NOMO-1 treated with dmso at 0.1 percent for 144 hours (cell line): ENCODE data around the gene FAM53B.

Experiments used
- DNase-seq: peaks from one replicate; lab custom pipeline; 2025; ENCODE audit not compliant: unreplicated experiment; lab: John Stamatoyannopoulos, UW

Gene FAM53B

GRCh38 chr10:124652200-124652599 is 92.0 kb downstream of the FAM53B start:
- DNase-seq, result no peak

- no peak for DNase-seq
These were observed 92.7 kb downstream of the FAM53B start for GRCh38 chr10:124651402-124651891.

- no peak for DNase-seq
These were observed 93.3 kb downstream of the FAM53B start for GRCh38 chr10:124650820-124651401.

DNA sequence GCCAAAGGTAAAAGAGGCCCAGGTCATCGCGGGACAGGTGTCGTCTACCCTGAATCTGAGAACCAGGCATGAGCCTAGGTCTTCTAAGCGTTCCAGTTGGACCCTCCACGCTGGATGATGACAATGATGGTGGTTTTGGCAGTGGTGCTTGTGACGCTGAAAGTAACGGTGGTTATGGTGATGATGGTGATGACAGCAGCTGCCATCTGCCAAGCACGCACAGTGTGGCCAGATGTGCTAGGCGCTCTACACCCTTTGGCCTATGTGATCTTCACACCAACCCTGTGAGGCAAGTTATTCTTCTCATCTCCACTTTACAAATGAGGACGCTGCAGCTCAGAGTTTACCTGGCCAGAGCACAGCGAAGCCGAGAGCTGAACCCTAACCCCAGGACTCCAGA is 93.9 kb downstream of the FAM53B start:
- DNase-seq, result no peak

DNA sequence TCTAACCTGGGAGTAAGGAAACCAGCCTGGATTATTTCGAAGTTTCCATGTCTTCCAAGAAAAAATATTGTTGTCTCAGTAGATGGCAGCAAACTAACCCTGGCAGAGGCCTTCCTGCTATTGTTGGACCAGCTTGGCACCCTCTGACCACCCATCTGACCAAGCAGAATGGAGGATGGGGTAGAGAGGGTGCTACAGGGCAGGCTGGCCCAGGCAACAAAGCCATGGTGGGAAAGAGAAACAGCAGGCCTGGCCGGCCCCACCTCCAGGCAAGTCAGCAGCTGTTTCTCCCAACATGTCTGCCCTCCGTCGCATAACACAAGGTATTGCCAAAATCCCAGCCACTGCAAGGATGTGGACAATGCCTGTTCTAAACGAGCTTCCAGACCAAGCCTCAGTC is 95.0 kb downstream of the FAM53B start:
- no peak for DNase-seq

- peak; percentile 59 for DNase-seq
These were observed 95.4 kb downstream of the FAM53B start for GRCh38 chr10:124648738-124649137.

- DNase-seq, result no peak
These were observed 96.1 kb downstream of the FAM53B start for GRCh38 chr10:124648131-124648475.

DNA sequence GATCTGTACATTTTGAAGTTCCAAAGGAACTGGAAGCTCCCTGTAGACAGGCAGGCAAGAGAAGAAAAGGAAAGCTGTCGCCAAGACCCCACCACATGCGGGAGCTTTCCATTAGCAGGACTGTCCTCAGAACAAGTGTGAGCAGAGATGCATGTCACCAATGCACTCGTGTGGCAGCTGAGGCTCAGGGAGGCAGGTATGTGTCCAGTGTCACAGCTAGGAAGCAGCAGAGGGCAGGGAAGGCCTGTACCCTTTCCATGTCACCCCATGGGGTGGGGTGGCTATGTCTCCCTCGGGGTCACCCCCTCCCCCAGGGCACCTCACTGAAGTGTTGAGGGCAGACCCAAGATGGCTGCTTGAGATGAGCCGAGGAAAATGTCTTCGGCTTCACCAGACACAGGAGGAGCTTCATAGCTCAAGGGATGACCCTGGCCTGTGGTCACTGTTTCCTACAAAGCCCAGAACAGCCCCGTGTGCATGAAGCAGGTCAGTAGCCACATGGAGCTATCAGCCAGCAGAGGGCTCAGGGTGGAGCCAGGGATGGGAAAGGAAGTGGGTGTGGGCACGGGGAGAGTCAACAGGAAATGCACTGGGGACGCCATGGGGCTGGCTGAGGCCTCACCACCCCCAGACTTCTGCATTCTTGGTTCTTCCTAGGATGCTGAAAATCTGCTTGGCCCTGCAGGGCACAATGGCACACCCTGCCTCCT is 96.6 kb downstream of the FAM53B start:
- DNase-seq, result peak; percentile 90

GRCh38 chr10:124646483-124647352 is 97.5 kb downstream of the FAM53B start:
- no peak for DNase-seq

GRCh38 chr10:124645467-124646095 is 98.6 kb downstream of the FAM53B start:
- no peak for DNase-seq

DNA sequence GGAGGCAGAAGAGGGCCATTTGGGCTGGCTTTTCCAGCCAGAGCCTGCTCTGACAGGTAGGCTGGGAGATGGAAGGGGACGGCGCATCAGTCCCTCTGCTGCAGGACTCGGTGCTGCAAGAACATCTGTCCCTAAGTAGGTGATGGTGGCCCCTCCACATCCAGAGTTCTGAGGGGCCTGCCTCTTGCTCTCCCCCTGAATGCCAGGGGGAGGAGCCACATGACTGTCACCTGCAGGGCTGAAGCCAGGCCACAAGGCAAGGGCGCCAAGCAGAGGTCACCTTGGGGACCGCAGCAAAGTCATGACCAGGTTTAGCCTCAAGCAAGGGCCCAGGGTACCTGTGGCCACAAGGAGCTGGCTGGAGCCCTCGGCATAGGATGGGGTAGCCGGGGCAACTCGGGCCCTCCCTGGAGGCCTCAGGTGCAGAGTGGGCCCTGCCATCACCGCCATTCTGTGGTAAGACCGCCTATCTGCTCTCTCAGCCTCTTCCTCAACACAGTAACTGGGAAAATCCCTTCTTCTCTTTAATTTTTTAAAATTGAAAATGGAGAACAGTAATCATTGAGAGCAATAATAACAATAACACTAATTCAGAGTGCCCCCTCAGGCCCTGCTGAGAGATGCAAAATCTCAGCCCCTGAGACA is 99.3 kb downstream of the FAM53B start:
- no peak for DNase-seq

- no peak for DNase-seq
These were observed 99.9 kb downstream of the FAM53B start for GRCh38 chr10:124644236-124644635.

DNA sequence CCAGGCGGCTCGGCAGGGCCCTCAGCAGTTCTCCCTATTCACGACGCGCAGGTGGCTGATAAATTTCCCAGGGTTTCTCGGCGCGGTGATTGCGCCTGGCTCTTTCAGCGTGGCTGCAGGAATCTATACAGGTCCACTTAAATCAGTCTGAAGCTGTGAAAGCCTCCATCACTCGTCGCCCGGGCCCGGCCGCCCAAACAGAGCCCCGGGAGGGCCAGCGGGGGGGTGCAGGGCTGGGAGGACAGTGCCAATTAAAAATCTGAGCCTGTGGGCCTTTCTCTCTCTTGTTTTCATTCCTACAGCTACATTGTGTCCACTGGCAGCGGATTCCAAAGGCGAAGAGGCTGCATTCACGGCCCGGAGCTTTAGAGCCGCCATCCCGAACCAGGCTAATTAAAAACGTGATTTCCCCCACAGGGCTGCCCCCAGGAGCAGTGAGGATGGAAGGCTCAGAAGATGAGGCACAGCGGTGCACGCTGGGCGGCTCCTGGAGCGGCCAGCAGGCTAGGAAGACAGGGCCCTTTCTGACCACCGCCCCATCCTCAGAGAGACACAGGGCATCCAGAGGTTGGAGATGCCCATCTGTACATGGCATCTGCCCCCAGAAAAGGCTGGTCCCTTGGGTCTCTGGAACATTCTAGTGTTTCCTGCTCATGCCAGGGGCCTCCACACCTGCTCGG is 100.7 kb downstream of the FAM53B start:
- DNase-seq, result no peak

- no peak for DNase-seq
These were observed 102.0 kb downstream of the FAM53B start for GRCh38 chr10:124642088-124642710.

DNA sequence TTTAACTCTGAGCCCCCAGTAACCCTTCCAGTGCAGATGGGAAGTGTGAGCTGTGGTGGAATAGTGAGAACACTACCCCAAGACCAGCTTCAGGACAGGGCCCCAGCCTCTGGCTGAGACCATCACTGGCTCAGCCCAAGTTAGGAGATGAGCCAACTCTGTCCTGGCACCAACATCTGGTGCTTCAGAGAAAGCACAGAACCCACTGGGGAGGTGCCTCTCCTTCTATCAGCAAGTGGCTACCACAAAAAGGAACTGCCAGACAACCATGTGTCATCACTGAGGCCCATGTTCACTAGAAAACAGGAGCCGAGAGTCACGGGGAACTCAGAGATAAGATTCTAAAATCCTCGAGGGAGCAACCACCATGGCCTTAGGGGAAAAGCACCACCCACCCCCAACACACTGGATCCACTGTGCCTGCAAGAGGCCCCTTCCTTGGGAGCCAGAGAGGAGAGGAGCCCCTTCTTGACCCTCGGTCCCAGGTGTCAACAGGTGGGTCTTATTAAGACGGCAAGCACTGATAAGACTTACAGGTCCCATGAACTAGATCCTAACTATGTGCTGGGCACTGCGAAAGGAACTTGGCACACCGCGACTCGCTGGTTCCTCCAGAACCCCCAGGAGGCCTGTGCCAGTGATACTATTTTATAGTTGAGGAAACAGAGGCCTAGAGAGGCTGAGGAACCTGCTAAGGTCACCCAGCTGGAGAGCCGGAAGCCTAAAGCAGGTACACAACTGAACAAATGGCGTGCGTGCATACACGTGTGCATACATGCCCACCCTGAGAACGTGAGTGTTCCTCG is 102.7 kb downstream of the FAM53B start:
- DNase-seq, result peak; percentile 38

DNA sequence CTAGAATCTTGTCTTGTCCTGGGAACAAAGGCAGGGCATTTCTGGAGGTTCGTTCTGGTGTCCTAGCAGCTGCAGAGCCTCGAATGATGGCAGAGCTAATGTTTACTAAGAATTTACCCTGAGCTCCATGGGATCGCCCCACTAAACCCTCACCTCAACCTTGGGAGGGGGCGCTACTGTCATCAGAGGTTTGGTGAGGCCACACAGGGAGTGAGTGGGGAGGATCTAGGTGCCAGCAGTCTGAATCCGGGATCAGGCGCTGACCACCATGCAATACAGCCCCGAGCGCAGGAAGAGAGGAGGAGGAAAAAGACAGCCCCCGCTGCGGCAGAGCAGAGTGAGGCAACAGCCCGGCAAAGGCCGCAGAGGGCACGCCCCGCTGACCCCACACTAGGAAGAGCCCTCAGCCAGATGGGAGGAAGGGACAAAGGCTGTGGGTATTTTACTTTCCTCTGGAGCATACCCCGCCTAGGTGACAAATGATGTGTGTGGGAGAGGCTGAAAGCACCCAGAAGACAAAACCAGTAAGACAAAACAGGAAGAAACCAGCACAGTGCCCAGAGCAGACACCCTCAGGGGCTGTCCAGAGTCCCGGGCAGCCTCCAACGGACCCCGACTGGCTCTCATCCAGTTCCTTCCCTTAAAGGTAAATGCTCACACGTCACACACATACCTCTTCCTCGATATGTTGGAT is 103.5 kb downstream of the FAM53B start:
- peak; percentile 13 for DNase-seq

- no peak for DNase-seq
These were observed 104.1 kb downstream of the FAM53B start for GRCh38 chr10:124640056-124640455.

DNA sequence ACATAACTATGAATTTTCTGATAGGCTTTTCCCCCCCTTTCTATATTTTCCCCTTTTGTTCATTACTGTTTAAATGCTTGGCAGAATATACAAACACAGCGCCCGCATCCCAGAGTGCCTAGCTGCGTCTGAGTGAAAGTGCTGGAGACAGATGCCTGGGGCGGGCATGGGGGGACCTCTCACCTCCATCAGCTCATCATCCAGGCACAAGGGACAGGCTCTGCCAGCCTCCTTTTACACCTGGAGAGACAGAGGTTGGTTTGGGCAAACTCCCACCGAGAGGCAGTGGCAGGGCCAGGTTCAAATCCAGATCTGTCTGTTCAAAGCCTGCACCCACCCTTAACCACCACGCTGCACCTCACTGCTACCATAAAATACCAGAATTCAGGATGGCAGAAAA is 104.5 kb downstream of the FAM53B start:
- DNase-seq, result no peak

DNA sequence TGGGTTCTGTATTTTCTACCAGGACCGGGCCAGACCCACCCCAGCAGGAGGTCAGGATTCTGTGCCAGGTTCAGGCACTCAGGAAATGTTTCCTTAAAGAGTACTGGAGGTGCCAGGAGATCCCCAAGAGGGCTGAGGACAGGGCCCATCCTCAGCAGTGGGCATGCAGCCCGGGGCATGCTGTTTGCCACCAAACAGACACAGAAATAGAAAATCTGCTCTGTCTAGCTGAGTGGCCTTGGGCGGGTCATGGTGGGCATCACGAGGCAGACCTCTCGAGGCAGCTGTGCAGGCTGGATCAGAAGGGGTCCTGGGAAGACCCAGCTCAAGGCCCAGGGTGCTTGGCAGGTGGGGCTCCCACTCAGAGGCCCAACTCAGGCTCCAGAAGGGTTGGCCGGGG is 105.0 kb downstream of the FAM53B start:
- no peak for DNase-seq
